Measurements from ENCODE around the gene ZNF789. TPM values are rescaled to one million over a fixed set of nuclear protein-coding genes. Genes with fewer than 3 reads are reported as not detected.

ZNF789 gene
- total and polyA plus RNA-seq, 4 donors = 1.6 to 7.4 (median 4.8) TPM

GRCh38 chr7:99473315-99473596 lies 566 bp downstream of the ZNF789 start:
- DNase-seq (ENCODE audit: low spot score) = no peak
- Histone ChIP-seq H3K27ac (ENCODE audit: low read depth in 1 of 2, low read length in 2 of 2) (peak overlapping the region; percentile 69 to 85), H3K4me3 (ENCODE audit: low read depth in 1 of 3, low read length in 3 of 3) (peak overlapping the region; percentile 70 to 90 (median 80)), H3K4me1 (ENCODE audit: control insufficient read depth in 4 of 4, insufficient read depth in 4 of 4, low read length in 3 of 4) (peaks cover 3 to 14% (median 9%) of the 10 kb centered on the region in 4 donors), H3K27me3 (ENCODE audit: control insufficient read depth in 4 of 4, insufficient read depth in 4 of 4, low read length in 3 of 4) (no peaks in the 10 kb centered on the region), H3K36me3 (ENCODE audit: control insufficient read depth in 4 of 4, insufficient read depth in 3 of 4, low read depth in 1 of 4, low read length in 3 of 4) (peaks cover 0 to 6% (median 2%) of the 10 kb centered on the region in 4 donors), H3K9me3 (ENCODE audit: control insufficient read depth in 4 of 4, low read length in 3 of 4) (no peaks in the 10 kb centered on the region), H3K9ac (ENCODE audit: low read depth in 1 of 2, low read length in 2 of 2) (peak overlapping the region; percentile 16 to 42)
- WGBS = 7% methylated on average over 7 of the region's 7 CpGs
- TF ChIP-seq HNF4A (conservative IDR thresholded peaks at IDR 0.05) (peak in 1 of 2 donors; percentile 1), RAD21 (IDR thresholded peaks at IDR 0.05) (no peak)

- no peak for DNase-seq (ENCODE audit: low spot score)
- no peak for TF ChIP-seq RXRA (IDR thresholded peaks at IDR 0.05)
- no peak for TF ChIP-seq GABPA (IDR thresholded peaks at IDR 0.05 in 1 of 2, conservative IDR thresholded peaks at IDR 0.05 in 1 of 2)
- TF ChIP-seq EGR1 (IDR thresholded peaks at IDR 0.05; ENCODE audit: low read depth in 2 of 2) = no peak
- no peak for TF ChIP-seq JUND (IDR thresholded peaks at IDR 0.05)
- TF ChIP-seq MAX (IDR thresholded peaks at IDR 0.05) = no peak
- TF ChIP-seq SP1 (IDR thresholded peaks at IDR 0.05) = no peak
- no peak for TF ChIP-seq FOXA2 (IDR thresholded peaks at IDR 0.05)
- TF ChIP-seq FOXA1 (IDR thresholded peaks at IDR 0.05) = no peak
- TF ChIP-seq YY1 (IDR thresholded peaks at IDR 0.05) = no peak
- TF ChIP-seq NR2F2 (IDR thresholded peaks at IDR 0.05) = no peak
- no peak for TF ChIP-seq HNF4A (conservative IDR thresholded peaks at IDR 0.05)
- TF ChIP-seq RAD21 (IDR thresholded peaks at IDR 0.05) = no peak
- 87% methylated on average over 5 of the region's 5 CpGs for WGBS
- Histone ChIP-seq H3K36me3 (ENCODE audit: control insufficient read depth in 4 of 4, insufficient read depth in 3 of 4, low read depth in 1 of 4, low read length in 3 of 4) (peaks cover 0 to 20% (median 7%) of the 10 kb centered on the region in 4 donors), H3K27me3 (ENCODE audit: control insufficient read depth in 4 of 4, insufficient read depth in 4 of 4, low read length in 3 of 4) (no peaks in the 10 kb centered on the region), H3K4me3 (ENCODE audit: low read depth in 1 of 3, low read length in 3 of 3) (no peak overlapping the region), H3K27ac (ENCODE audit: low read depth in 1 of 2, low read length in 2 of 2) (no peak overlapping the region), H3K4me1 (ENCODE audit: control insufficient read depth in 4 of 4, insufficient read depth in 4 of 4, low read length in 3 of 4) (peaks cover 3 to 15% (median 10%) of the 10 kb centered on the region in 4 donors), H3K9ac (ENCODE audit: low read depth in 1 of 2, low read length in 2 of 2) (no peak overlapping the region), H3K9me3 (ENCODE audit: control insufficient read depth in 4 of 4, low read length in 3 of 4) (no peaks in the 10 kb centered on the region)
Measured at GRCh38 chr7:99476107-99476506, 3.4 kb downstream of the ZNF789 start.

- H3K9ac ChIP-seq (ENCODE audit: low read depth in 1 of 2, low read length in 2 of 2) = no peak overlapping the region
- WGBS = 86% methylated on average over 15 of the region's 15 CpGs
- no peak for DNase-seq (ENCODE audit: low spot score)
- peaks cover 1 to 20% (median 8%) of the 10 kb centered on the region in 4 donors for H3K36me3 ChIP-seq (ENCODE audit: control insufficient read depth in 4 of 4, insufficient read depth in 3 of 4, low read depth in 1 of 4, low read length in 3 of 4)
- no peak overlapping the region for H3K4me3 ChIP-seq (ENCODE audit: low read depth in 1 of 3, low read length in 3 of 3)
- H3K9me3 ChIP-seq (ENCODE audit: control insufficient read depth in 4 of 4, low read length in 3 of 4) = no peaks in the 10 kb centered on the region
- H3K27me3 ChIP-seq (ENCODE audit: control insufficient read depth in 4 of 4, insufficient read depth in 4 of 4, low read length in 3 of 4) = no peaks in the 10 kb centered on the region
- H3K4me1 ChIP-seq (ENCODE audit: control insufficient read depth in 4 of 4, insufficient read depth in 4 of 4, low read length in 3 of 4) = peaks cover 3 to 8% (median 3%) of the 10 kb centered on the region in 4 donors
- TF ChIP-seq HNF4G (IDR thresholded peaks at IDR 0.05) (no peak), FOXA1 (IDR thresholded peaks at IDR 0.05) (no peak), CTCF (IDR thresholded peaks at IDR 0.05; ENCODE audit: low read depth, low read length, missing input control) (no peak)
- no peak overlapping the region for H3K27ac ChIP-seq (ENCODE audit: low read depth in 1 of 2, low read length in 2 of 2)
Measured at GRCh38 chr7:99478464-99479440, 6.1 kb downstream of the ZNF789 start.

Measured in liver (tissue), 9 donors.